Naive thymus-derived CD8-positive, alpha-beta T cell (primary cell): ENCODE results near the gene EXOC3L4. TPM values are rescaled to one million over a fixed set of nuclear protein-coding genes. Genes with fewer than 3 reads are reported as not detected.
"Not testable (repeated sequence)": the region's sequence is repeated elsewhere in the genome, so short reads cannot be mapped to it uniquely, and the experiment has no call there.

ENCODE experiments used
- ATAC-seq, 2 donors: fragments of 150-1000 bp; cut with Tn5 transposase in 1 of 2; sonication (Bioruptor Pico), chemical (Tn5 transposase) in 1 of 2; 1 replicate in 1 of 2; 2 replicates in 1 of 2; pipeline ENCODE4 v1.10.0; 2021; ENCODE audit warnings: mild to moderate bottlenecking in 2 of 2, moderate library complexity in 2 of 2
- POLR2A ChIA-PET: fragments of 350-600 bp; sonication (Branson Sonifier 250); formaldehyde crosslinking; loops from one replicate; lab custom pipeline; 2021; ENCODE audit warnings: antibody characterized with exemption; lab: Charles Lee
- DNase-seq, 10 donors: peaks; one replicate each; pipeline versions ENCODE4 v3.0.0 to v3.0.0-alpha.2; 2020 to 2022
- H3K27ac Mint-ChIP-seq, 10 donors: one replicate each; pipeline ENCODE4 v1.8.0; 2020 to 2022; ENCODE audit warnings: mild to moderate bottlenecking in 10 of 10, mixed read lengths in 10 of 10, moderate library complexity in 4 of 10, inconsistent platforms in 1 of 10
- H3K27me3 Mint-ChIP-seq, 5 donors: one replicate each; pipeline ENCODE4 v1.8.0; 2021 to 2022; ENCODE audit warnings: mixed read lengths in 5 of 5
- H3K36me3 Mint-ChIP-seq, 3 donors: one replicate each; pipeline ENCODE4 v1.8.0; 2020 to 2022; ENCODE audit warnings: mixed read lengths in 3 of 3, mild to moderate bottlenecking in 2 of 3, inconsistent platforms in 1 of 3
- H3K4me1 Mint-ChIP-seq, 4 donors: one replicate each; pipeline ENCODE4 v1.8.0; 2021 to 2022; ENCODE audit warnings: mixed read lengths in 4 of 4
- H3K4me3 Mint-ChIP-seq, 10 donors: one replicate each; pipeline ENCODE4 v1.8.0; 2020 to 2022; ENCODE audit warnings: mild to moderate bottlenecking in 10 of 10, mixed read lengths in 10 of 10, moderate library complexity in 6 of 10, inconsistent platforms in 1 of 10
- H3K9me3 Mint-ChIP-seq, 9 donors: one replicate each; pipeline ENCODE4 v1.8.0; 2020 to 2022; ENCODE audit warnings: mixed read lengths in 9 of 9, mild to moderate bottlenecking in 3 of 9, inconsistent platforms in 1 of 9, moderate library complexity in 1 of 9
- polyA plus RNA-seq, 3 donors: library from polyadenylated mRNA; unstranded; fragments of 300-500 nt; fragmentation: Illumina TruSeq; gene quantifications; one replicate each; pipeline ENCODE4 v1.2.3, GENCODE V29; 2021
- total RNA-seq, 8 experiments: library from RNA in 2 of 8; stranded (reverse) in 2 of 8; gene quantifications; one replicate each; pipeline ENCODE4 v1.2.3 and lab custom pipeline; 2021 to 2026

The EXOC3L4 gene
- total and polyA plus RNA-seq, 5 experiments from 2014 or later = not detected

DNA sequence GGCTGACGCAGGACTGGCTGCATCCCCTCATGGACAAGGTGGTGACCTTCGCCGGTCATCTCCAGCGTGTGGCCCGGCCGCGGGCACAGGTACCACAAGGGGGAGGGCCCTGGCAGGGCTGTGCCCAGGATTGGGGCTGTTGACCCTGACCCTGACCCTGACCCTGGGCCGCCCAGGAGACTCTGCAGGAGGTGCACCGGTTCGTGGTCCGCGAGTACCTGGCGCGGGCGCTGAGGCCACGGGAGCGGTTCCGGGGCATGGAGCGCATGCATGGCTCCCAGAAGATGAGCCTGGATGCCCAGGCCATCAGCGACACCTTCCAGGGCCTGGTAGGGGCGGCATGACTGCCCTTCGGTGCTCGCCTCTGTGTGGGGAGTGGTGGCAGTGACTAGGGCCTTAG, 12.9 kb downstream of the EXOC3L4 start:
- ATAC-seq = no peak
- H3K27me3 Mint-ChIP-seq = peaks cover 2 to 50% (median 19%) of the 10 kb centered on the region in 5 donors
- no peak for DNase-seq
- no peak overlapping the region for H3K4me3 Mint-ChIP-seq
- POLR2A ChIA-PET = no interaction called here
- H3K9me3 Mint-ChIP-seq = no peaks in the 10 kb centered on the region
- peaks cover 8 to 13% (median 12%) of the 10 kb centered on the region in 4 donors for H3K4me1 Mint-ChIP-seq
- H3K27ac Mint-ChIP-seq = no peak overlapping the region
- no peaks in the 10 kb centered on the region for H3K36me3 Mint-ChIP-seq

- no peaks in the 10 kb centered on the region for H3K36me3 Mint-ChIP-seq
- DNase-seq (no peak), ATAC-seq (no peak)
- POLR2A ChIA-PET = no interaction called here
- peaks cover 8 to 15% (median 12%) of the 10 kb centered on the region in 4 donors for H3K4me1 Mint-ChIP-seq
- no peak overlapping the region for H3K27ac Mint-ChIP-seq
- peaks cover 2 to 43% (median 22%) of the 10 kb centered on the region in 5 donors for H3K27me3 Mint-ChIP-seq
- H3K4me3 Mint-ChIP-seq = no peak overlapping the region
- H3K9me3 Mint-ChIP-seq = no peaks in the 10 kb centered on the region
These were observed 13.6 kb downstream of the EXOC3L4 start for GRCh38 chr14:103107941-103108748.

DNA sequence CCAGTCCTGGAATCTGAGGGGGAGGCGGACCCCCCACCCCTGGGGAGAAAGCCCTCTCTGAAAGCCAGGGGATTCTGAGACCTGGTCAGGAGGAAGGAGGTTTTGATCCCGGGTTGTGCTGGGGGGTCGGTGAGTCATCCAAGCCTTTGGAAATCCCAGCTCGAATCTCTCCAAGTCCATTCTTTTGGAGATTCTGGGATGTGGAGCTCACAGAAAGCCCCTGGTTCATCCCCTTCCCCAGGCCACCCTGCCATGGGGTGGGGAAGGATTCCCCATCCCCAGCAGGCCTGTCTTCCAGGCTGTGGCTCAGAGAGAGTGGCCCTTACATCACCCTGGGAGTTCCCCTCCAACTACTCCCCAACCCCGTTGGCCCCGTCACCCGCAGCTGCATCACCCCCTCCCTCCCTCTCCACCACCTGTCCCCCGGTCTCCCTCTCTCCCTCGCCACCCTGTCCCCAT, 14.3 kb downstream of the EXOC3L4 start:
- POLR2A ChIA-PET = no interaction called here
- peak overlapping the region in 1 of 10 donors; percentile 34 for H3K27ac Mint-ChIP-seq
- H3K4me1 Mint-ChIP-seq = peaks cover 6 to 12% (median 9%) of the 10 kb centered on the region in 4 donors
- DNase-seq = no peak
- peaks cover 0 to 37% (median 20%) of the 10 kb centered on the region in 5 donors for H3K27me3 Mint-ChIP-seq
- no peaks in the 10 kb centered on the region for H3K9me3 Mint-ChIP-seq
- H3K36me3 Mint-ChIP-seq = no peaks in the 10 kb centered on the region
- no peak overlapping the region for H3K4me3 Mint-ChIP-seq
- peak in 1 of 2 donors; percentile 20 for ATAC-seq

DNA sequence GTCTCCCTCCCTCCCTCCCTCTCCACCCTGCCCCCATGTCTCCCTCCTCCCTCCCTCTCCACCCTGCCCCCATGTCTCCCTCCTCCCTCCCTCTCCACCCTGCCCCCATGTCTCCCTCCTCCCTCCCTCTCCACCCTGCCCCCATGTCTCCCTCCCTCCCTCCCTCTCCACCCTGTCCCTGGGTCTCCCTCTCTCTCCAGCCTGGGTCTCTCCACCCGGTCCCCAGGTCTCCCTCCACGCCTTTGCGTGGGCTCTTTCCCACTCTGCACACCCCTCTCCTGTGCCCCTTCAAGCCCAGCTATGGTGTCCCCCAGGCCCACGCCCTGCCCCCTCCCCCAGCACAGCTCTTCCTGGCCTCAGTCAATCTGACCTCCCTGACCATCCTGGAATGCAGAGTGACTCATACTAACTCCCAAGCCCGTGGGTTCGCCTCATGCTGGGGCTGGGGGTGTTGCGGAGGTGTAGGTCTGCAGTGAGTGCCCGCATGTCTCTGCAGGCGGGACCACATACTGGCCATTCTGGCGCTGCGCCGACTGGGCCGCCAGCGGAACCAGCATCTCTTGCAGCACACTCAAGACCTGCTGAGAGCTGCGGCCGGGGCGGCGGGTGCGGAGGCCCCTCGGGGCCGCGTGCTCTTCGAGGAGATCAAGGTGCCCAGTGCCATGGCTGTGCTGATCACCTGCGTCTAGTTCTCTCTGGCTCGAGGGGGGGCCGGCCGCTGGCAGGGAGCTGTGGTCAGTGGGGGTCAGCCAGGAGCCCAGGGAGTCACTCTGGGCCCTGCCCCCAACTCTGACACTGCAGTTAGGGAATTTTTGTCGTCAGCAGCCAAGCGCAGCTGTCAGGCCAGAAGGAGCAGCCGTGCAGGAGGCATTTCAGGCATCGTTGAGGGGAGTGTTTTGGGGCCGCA, 15.3 kb downstream of the EXOC3L4 start:
- Mint-ChIP-seq H3K9me3 (no peaks in the 10 kb centered on the region), H3K4me1 (peaks cover 5 to 13% (median 9%) of the 10 kb centered on the region in 4 donors), H3K4me3 (no peak overlapping the region), H3K27me3 (peaks cover 0 to 35% (median 19%) of the 10 kb centered on the region in 5 donors), H3K27ac (peak overlapping the region in 1 of 10 donors; percentile 48), H3K36me3 (no peaks in the 10 kb centered on the region)
- DNase-seq = no peak
- ATAC-seq = no peak
- POLR2A ChIA-PET = no interaction called here

DNA sequence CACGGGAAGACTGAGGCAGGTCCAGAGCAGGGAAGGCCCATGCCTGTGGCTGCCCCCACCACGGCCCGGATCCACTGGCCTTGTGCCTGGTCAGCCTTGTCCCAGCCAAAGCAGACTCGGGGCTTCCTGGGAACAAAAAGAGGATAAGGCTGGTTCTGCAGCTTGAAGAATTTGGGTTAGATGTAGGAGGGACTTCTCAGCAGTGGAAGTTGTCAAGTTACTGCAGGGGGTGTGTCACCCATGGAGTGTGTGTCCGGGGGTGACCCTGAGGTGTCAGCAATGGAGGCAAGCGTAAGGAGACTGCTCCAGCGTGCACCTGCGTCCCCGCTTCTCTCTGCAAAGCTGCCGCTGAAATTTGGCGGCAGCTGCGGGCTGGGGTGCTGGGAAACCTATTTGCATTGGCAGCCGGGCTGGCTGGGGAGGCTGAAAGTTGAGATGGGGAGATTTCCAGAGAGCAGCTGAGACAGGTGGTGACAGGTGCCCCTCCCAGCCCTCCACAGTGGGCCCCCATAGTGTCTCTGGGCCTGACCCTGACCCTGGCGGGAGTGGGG, 16.2 kb downstream of the EXOC3L4 start:
- POLR2A ChIA-PET = no interaction called here

GRCh38 chr14:103111232-103111868, 16.8 kb downstream of the EXOC3L4 start:
- DNase-seq = no peak
- Mint-ChIP-seq H3K4me3 (no peak overlapping the region), H3K27ac (no peak overlapping the region), H3K27me3 (peaks cover 0 to 28% (median 12%) of the 10 kb centered on the region in 5 donors), H3K36me3 (no peaks in the 10 kb centered on the region), H3K4me1 (peaks cover 2 to 17% (median 5%) of the 10 kb centered on the region in 4 donors), H3K9me3 (no peaks in the 10 kb centered on the region)
- no peak for ATAC-seq
- POLR2A ChIA-PET = no interaction called here

More for the DNA sequence above, 16.2 kb downstream of the EXOC3L4 start:
- Mint-ChIP-seq H3K4me3 (no peak overlapping the region), H3K27ac (no peak overlapping the region), H3K27me3 (peaks cover 0 to 28% (median 14%) of the 10 kb centered on the region in 5 donors), H3K9me3 (no peaks in the 10 kb centered on the region), H3K4me1 (peaks cover 2 to 14% (median 5%) of the 10 kb centered on the region in 4 donors), H3K36me3 (no peaks in the 10 kb centered on the region)
- DNase-seq (no peak), ATAC-seq (no peak)

DNA sequence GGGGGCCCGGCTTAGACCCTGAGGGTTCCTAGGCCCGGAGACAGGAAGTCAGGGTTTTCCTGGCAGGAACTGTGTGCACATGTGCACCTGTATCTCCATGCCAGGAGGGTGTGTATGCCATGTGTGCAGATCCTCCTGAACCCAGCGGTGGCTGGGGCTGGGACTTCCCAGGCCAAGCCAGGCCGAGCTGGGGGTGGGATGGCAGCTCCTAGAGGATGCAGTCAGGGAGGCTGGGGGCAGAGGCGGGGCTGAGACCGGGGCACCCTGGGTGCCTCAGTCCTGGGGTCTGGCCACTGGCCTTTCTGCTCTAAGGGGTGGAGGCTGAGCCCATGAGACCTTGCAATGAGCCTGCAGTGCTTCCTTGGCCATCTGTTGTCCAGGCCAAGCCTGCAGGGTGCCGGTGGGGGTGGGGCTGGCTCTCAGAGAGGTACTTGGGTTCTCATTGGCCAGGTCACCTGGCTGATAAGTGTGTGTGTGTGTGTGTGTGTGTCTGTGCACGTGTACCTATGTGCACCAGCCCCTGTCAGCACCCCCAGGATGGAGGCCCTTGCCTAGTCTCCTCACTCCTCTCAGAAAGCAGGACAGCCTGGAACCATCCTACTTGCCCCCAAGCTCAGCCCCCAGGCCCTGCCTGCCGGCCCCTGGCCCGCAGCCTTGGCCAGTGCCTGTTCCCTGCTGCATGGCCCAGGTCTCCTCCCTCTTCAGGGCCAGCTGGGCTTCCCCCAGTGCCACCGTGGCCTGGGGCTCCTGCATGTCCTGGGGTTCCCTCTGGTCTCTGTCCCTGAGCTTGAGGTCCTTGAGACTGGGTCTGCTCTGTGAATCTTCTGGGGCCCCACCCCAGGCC, 18.1 kb downstream of the EXOC3L4 start:
- peaks cover 2 to 17% (median 5%) of the 10 kb centered on the region in 4 donors for H3K4me1 Mint-ChIP-seq
- H3K27ac Mint-ChIP-seq = peak overlapping the region in 1 of 10 donors; percentile 18
- no peak overlapping the region for H3K4me3 Mint-ChIP-seq
- POLR2A ChIA-PET = no interaction called here
- no peak for ATAC-seq
- H3K27me3 Mint-ChIP-seq = peaks cover 0 to 31% (median 12%) of the 10 kb centered on the region in 5 donors
- H3K36me3 Mint-ChIP-seq = no peaks in the 10 kb centered on the region
- no peak for DNase-seq
- no peaks in the 10 kb centered on the region for H3K9me3 Mint-ChIP-seq

GRCh38 chr14:103113303-103113702, 18.8 kb downstream of the EXOC3L4 start:
- H3K9me3 Mint-ChIP-seq = no peaks in the 10 kb centered on the region
- H3K36me3 Mint-ChIP-seq = no peaks in the 10 kb centered on the region
- DNase-seq (no peak), ATAC-seq (no peak)
- H3K4me3 Mint-ChIP-seq = no peak overlapping the region
- POLR2A ChIA-PET = no interaction called here
- H3K27me3 Mint-ChIP-seq = peaks cover 0 to 32% (median 12%) of the 10 kb centered on the region in 5 donors
- H3K27ac Mint-ChIP-seq = peak overlapping the region in 1 of 10 donors; percentile 29
- H3K4me1 Mint-ChIP-seq = peaks cover 2 to 17% (median 5%) of the 10 kb centered on the region in 4 donors

DNA sequence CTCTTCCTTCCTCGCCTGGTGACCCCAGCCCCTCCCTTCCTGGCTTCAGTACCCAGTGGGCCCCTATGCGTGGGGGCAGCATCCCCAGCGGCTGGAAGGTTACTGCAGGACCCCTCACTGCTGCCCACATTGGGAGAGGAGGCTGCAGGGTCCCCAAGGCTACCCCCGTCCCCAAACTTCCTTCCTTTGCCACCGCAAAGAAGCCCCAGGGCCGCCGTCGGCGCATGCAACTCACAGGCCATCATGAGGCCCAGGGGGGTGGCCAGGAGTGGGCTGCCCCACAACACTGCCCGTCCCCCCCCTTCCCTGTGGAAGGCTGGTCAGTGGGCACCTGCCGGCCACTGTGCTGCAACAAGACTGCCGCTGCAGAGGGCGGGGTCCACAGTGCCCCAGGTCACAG, 19.2 kb downstream of the EXOC3L4 start:
- no peaks in the 10 kb centered on the region for H3K36me3 Mint-ChIP-seq
- H3K4me3 Mint-ChIP-seq = no peak overlapping the region
- no peak overlapping the region for H3K27ac Mint-ChIP-seq
- H3K27me3 Mint-ChIP-seq = peaks cover 0 to 32% (median 12%) of the 10 kb centered on the region in 5 donors
- POLR2A ChIA-PET = no interaction called here
- H3K4me1 Mint-ChIP-seq = peaks cover 2 to 17% (median 5%) of the 10 kb centered on the region in 4 donors
- no peak for DNase-seq
- no peaks in the 10 kb centered on the region for H3K9me3 Mint-ChIP-seq
- no peak for ATAC-seq

DNA sequence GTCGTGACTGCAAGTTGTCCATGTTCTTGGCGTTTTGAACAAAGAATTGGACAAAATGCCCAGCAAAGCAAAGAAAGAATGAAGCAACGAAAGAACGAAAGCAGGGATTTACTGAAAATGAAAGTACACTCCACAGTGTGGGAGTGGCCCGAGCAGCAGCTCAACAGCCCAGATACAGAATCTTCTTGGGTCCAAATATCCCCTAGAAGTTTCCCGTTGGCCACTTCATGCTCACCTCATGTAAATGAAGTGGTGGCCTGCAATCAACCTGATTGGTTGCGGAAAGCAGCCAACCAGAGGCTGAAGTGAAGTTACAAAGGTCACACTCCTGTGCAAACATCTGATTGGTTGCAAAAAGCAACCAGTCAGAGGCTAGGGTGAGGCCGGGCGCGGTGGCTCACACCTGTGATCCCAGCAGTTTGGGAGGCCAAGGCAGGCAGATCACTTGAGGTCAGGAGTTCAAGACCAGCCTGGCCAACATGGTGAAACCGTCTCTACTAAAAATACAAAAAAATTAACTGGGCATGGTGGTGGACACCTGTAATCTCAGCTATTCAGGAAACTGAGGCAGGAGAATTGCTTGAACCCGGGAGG, 20.7 kb downstream of the EXOC3L4 start:
- DNase-seq = not testable (repeated sequence)

More for the DNA sequence above, 20.7 kb downstream of the EXOC3L4 start:
- H3K4me3 Mint-ChIP-seq = peak overlapping the region in 6 of 10 donors; percentile 5 to 65 (median 28)
- H3K36me3 Mint-ChIP-seq, ATAC-seq, H3K27ac Mint-ChIP-seq, H3K9me3 Mint-ChIP-seq, POLR2A ChIA-PET: not testable (repeated sequence)
- peaks cover 0 to 35% (median 18%) of the 10 kb centered on the region in 5 donors for H3K27me3 Mint-ChIP-seq
- peaks cover 2 to 22% (median 5%) of the 10 kb centered on the region in 4 donors for H3K4me1 Mint-ChIP-seq
